Brain microvascular endothelial cell (primary cell): Measurements from ENCODE around the gene CSRNP3.

Source experiments
- DNase-seq: peaks from one replicate; pipeline ENCODE4 v3.0.0-alpha.2; 2020
- H3K27ac ChIP-seq: fragments of 250-450 bp; sonication (Bioruptor Pico); 2 replicates; pipeline ENCODE4 v1.5.1; 2020; ENCODE audit warnings: mild to moderate bottlenecking, moderate library complexity
- H3K27me3 ChIP-seq: fragments of 250-450 bp; sonication (Bioruptor Pico); replicated peaks from 2 replicates; pipeline ENCODE4 v1.5.1; 2020; ENCODE audit warnings: mild to moderate bottlenecking
- H3K36me3 ChIP-seq: fragments of 250-450 bp; sonication (Bioruptor Pico); replicated peaks from 2 replicates; pipeline ENCODE4 v1.5.1; 2020; ENCODE audit warnings: mild to moderate bottlenecking
- H3K4me3 ChIP-seq: 2 replicates; pipeline ENCODE4 v1.5.1; 2011; ENCODE audit warnings: low read depth, mild to moderate bottlenecking, control low read depth, low read length, moderate library complexity
- in situ Hi-C: cut with HindIII; loops from 2 replicates; pipeline ENCODE4 v1.10.0; 2017; ENCODE audit warnings: low sequenced_read_pairs, low pct_ligation_motif_present
- TF ChIP-seq, protein P1 (sequence below): IDR thresholded peaks from 2 replicates; pipeline ENCODE4 v1.5.1; 2011; ENCODE audit warnings: low read depth, mild to moderate bottlenecking, moderate library complexity, low read length, control low read depth, inconsistent platforms; ENCODE audit errors: missing control alignments

Gene CSRNP3, protein sequence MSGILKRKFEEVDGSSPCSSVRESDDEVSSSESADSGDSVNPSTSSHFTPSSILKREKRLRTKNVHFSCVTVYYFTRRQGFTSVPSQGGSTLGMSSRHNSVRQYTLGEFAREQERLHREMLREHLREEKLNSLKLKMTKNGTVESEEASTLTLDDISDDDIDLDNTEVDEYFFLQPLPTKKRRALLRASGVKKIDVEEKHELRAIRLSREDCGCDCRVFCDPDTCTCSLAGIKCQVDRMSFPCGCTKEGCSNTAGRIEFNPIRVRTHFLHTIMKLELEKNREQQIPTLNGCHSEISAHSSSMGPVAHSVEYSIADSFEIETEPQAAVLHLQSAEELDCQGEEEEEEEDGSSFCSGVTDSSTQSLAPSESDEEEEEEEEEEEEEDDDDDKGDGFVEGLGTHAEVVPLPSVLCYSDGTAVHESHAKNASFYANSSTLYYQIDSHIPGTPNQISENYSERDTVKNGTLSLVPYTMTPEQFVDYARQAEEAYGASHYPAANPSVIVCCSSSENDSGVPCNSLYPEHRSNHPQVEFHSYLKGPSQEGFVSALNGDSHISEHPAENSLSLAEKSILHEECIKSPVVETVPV

DNA sequence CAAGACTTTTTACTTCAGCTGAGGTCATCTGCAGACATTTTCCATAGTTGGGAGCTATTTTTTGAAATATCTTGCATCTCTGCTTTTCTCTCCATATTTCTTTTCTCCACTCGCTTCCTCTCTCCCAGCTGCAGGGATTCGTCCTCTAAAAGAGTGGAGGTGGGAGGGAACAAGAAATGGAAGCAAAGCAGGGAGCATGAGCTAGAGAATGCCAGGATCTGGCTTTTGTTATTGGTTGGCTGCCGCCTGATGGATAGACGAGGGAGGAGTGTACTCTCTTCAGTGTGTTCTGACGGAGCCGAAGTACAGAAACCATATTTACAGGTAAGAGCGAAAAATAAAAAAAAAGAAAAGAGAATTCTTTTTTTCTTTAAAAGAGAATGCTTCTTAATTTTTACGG lies at the start of gene CSRNP3:
CSRNP3 (plus strand) TSS at position 282 of the 400 bp plus-strand sequence. CDS start 125,368 bp downstream, outside the sequence.
- in situ Hi-C loops, result no loop called here
- no peaks in the 10 kb centered on the region for H3K27me3 ChIP-seq
- no peaks in the 10 kb centered on the region for H3K36me3 ChIP-seq
- DNase-seq, result peak; percentile 90
- peak within 1 kb of the TSS; percentile 67 for H3K4me3 ChIP-seq
- TF ChIP-seq, protein P1, sequence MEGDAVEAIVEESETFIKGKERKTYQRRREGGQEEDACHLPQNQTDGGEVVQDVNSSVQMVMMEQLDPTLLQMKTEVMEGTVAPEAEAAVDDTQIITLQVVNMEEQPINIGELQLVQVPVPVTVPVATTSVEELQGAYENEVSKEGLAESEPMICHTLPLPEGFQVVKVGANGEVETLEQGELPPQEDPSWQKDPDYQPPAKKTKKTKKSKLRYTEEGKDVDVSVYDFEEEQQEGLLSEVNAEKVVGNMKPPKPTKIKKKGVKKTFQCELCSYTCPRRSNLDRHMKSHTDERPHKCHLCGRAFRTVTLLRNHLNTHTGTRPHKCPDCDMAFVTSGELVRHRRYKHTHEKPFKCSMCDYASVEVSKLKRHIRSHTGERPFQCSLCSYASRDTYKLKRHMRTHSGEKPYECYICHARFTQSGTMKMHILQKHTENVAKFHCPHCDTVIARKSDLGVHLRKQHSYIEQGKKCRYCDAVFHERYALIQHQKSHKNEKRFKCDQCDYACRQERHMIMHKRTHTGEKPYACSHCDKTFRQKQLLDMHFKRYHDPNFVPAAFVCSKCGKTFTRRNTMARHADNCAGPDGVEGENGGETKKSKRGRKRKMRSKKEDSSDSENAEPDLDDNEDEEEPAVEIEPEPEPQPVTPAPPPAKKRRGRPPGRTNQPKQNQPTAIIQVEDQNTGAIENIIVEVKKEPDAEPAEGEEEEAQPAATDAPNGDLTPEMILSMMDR, result no peak
- no peak within 1 kb of the TSS for H3K27ac ChIP-seq

DNA sequence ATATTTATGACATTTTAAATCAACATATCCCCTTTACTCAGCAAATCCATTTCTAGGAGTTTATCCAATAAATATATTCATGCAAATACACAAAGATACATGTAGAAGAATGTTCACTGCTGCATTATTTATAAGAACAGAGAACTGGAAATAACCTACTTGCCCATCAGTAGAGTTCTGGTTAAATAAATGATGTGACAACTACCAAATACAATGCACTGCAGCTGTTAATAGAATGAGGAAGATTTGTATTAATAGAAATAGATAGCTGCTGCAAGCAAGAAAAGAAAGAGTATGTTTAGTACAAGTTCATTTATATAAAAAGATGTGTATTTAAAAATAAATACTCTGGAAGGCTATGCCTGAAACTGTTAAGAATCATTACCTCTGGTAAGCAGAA lies 49.3 kb upstream of the CSRNP3 start:
- Histone ChIP-seq H3K36me3 (no peaks in the 10 kb centered on the region), H3K27me3 (no peaks in the 10 kb centered on the region), H3K27ac (no peak overlapping the region), H3K4me3 (no peak overlapping the region)
- no peak for DNase-seq
- TF ChIP-seq, protein P1, result no peak
- in situ Hi-C loops, result no loop called here

DNA sequence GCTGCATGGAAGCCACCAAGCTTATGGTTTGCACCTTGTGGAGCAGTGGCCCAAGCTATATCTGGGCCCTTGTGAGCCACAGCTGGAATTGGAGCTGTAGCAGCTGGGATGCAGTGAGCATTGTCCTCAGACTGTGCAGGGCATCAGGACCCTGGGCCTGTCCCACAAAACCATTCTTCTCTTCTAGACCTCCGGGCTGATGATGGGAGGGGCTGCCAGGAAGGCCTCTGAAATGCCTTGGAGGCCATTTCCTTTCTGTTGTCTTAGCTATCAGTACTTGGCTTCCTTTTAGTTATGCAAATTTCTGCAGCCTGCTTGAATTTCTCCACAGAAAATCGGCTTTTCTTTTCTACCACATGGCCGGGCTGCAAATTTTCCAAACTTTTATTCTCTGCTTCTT lies 46.4 kb upstream of the CSRNP3 start:
- Histone ChIP-seq H3K36me3 (no peaks in the 10 kb centered on the region), H3K27me3 (no peaks in the 10 kb centered on the region), H3K27ac (no peak overlapping the region), H3K4me3 (no peak overlapping the region)
- no peak for DNase-seq
- in situ Hi-C loops, result no loop called here
- TF ChIP-seq, protein P1, result no peak

DNA sequence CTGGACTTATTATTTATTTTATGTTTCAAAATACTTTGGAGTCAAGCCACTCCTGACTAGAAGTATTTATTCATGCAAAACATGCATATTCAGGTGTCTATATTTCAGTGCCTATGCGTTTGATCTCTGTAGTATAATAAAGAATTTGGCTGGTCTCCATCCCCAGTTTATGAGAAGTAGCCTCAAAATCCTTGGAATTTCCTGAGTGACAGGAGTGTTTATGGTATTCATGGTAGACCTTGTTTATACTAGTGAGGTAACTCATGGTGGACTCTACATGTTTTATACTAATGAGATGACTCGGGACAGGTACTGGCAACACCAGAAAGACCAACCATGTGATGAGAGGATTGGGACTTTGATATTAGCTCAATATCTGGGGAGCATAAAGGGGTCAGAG lies 43.9 kb upstream of the CSRNP3 start:
- TF ChIP-seq, protein P1, result no peak
- in situ Hi-C loops, result no loop called here
- DNase-seq, result no peak

DNA sequence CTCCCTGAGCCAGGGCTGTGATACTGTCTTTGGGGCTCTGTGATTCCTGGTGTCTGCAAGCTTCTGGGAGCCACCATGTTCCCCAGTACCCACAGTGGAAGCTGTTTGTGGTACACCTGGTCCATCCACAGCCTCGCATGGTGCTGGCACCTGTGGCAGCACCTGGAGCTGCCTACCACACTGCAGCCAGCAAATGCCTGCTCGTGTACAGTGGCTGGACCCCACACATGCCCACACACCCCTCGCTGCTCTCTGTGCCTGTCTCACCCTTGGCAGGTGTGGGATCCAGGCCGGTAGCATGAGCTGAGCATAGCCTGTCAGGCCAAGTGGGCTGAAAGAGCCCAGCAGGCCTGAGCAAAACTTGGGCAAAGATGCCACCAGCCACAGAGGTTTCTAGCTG lies 41.8 kb upstream of the CSRNP3 start:
- in situ Hi-C loops, result no loop called here
- Histone ChIP-seq H3K27me3 (no peaks in the 10 kb centered on the region), H3K4me3 (no peak overlapping the region), H3K27ac (no peak overlapping the region), H3K36me3 (no peaks in the 10 kb centered on the region)
- DNase-seq, result no peak
- TF ChIP-seq, protein P1, result no peak

More for the DNA sequence above, 43.9 kb upstream of the CSRNP3 start:
- no peaks in the 10 kb centered on the region for H3K36me3 ChIP-seq
- no peak overlapping the region for H3K4me3 ChIP-seq
- H3K27ac ChIP-seq, result no peak overlapping the region
- no peaks in the 10 kb centered on the region for H3K27me3 ChIP-seq

DNA sequence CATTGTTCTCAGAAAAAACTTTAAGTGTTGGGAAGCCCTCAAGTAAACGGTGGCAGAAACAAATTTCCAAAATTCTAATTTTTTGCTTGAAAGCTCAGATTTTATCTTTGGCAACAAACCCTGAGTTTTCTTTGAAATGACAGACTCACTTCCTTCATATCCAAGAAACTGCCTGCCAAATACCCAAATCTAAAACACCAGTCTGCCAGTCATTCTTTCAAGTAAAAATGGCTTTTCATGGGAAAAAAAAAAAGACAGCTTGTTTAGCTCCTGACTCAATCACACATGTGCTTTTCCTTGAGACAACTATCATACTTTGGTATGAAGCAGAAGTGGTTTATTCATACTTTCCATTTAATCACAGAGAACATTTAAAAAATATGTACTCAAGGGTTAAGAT lies 40.6 kb upstream of the CSRNP3 start:
- in situ Hi-C loops, result no loop called here

More for the DNA sequence above, 40.6 kb upstream of the CSRNP3 start:
- H3K36me3 ChIP-seq, result no peaks in the 10 kb centered on the region
- no peak overlapping the region for H3K4me3 ChIP-seq
- H3K27ac ChIP-seq, result no peak overlapping the region
- TF ChIP-seq, protein P1, result no peak
- no peak for DNase-seq
- H3K27me3 ChIP-seq, result no peaks in the 10 kb centered on the region
